Mucosa of rectum (tissue), 2 donors: ENCODE results near the gene MICALL1.
"Not testable (repeated sequence)": the region's sequence is repeated elsewhere in the genome, so short reads cannot be mapped to it uniquely, and the experiment has no call there.

ENCODE experiments used
- H3K27ac ChIP-seq, 2 donors: one replicate each; pipeline ENCODE4 v1.7.0; 2013; ENCODE audit warnings: inconsistent platforms in 2 of 2, low read depth in 2 of 2, low read length in 2 of 2
- H3K27me3 ChIP-seq, 2 donors: one replicate each; pipeline ENCODE4 v1.7.0; 2013; ENCODE audit warnings: low read length in 2 of 2; ENCODE audit not compliant: control insufficient read depth in 2 of 2, insufficient read depth in 2 of 2
- H3K36me3 ChIP-seq, 2 donors: one replicate each; pipeline ENCODE4 v1.7.0; 2013; ENCODE audit warnings: low read length in 2 of 2; ENCODE audit not compliant: control insufficient read depth in 2 of 2, insufficient read depth in 2 of 2
- H3K4me1 ChIP-seq, 2 donors: one replicate each; pipeline ENCODE4 v1.7.0; 2013; ENCODE audit warnings: low read length in 2 of 2, mild to moderate bottlenecking in 1 of 2; ENCODE audit not compliant: control insufficient read depth in 2 of 2, insufficient read depth in 2 of 2
- H3K4me3 ChIP-seq, 2 donors: one replicate each; pipeline ENCODE4 v1.7.0; 2013; ENCODE audit warnings: low read length in 2 of 2
- H3K9ac ChIP-seq, 2 donors: one replicate each; pipeline ENCODE4 v1.7.0; 2013; ENCODE audit warnings: low read length in 2 of 2, low read depth in 1 of 2, mild to moderate bottlenecking in 1 of 2
- H3K9me3 ChIP-seq, 2 donors: one replicate each; pipeline ENCODE4 v1.7.0; 2013; ENCODE audit warnings: low read length in 2 of 2; ENCODE audit not compliant: control insufficient read depth in 2 of 2
- donor health status: healthy.
- donor health status: Normal muscosa, but diverticular disease.

Gene MICALL1

GRCh38 chr22:37973271-37974170 lies 67.4 kb downstream of the MICALL1 start:
- H3K27ac ChIP-seq, result no peak overlapping the region
- no peaks in the 10 kb centered on the region for H3K9me3 ChIP-seq
- no peaks in the 10 kb centered on the region for H3K4me1 ChIP-seq
- peaks cover 0 to 5% of the 10 kb centered on the region in 2 donors for H3K36me3 ChIP-seq
- no peak overlapping the region for H3K4me3 ChIP-seq
- H3K27me3 ChIP-seq, result no peaks in the 10 kb centered on the region
- no peak overlapping the region for H3K9ac ChIP-seq

GRCh38 chr22:37975153-37975552 lies 69.1 kb downstream of the MICALL1 start:
- H3K4me3 ChIP-seq, result no peak overlapping the region
- no peaks in the 10 kb centered on the region for H3K9me3 ChIP-seq
- no peaks in the 10 kb centered on the region for H3K4me1 ChIP-seq
- H3K27me3 ChIP-seq, result no peaks in the 10 kb centered on the region
- H3K27ac ChIP-seq, result no peak overlapping the region
- H3K36me3 ChIP-seq, result no peaks in the 10 kb centered on the region
- no peak overlapping the region for H3K9ac ChIP-seq

GRCh38 chr22:37976022-37976421 lies 69.9 kb downstream of the MICALL1 start:
- not testable (repeated sequence) for H3K27ac ChIP-seq, H3K4me3 ChIP-seq, H3K9me3 ChIP-seq, H3K9ac ChIP-seq, H3K4me1 ChIP-seq, H3K36me3 ChIP-seq, H3K27me3 ChIP-seq

GRCh38 chr22:37976547-37976946 lies 70.5 kb downstream of the MICALL1 start:
- no peak overlapping the region for H3K27ac ChIP-seq
- H3K27me3 ChIP-seq, result no peaks in the 10 kb centered on the region
- no peaks in the 10 kb centered on the region for H3K36me3 ChIP-seq
- H3K9me3 ChIP-seq, result no peaks in the 10 kb centered on the region
- H3K9ac ChIP-seq, result no peak overlapping the region
- H3K4me3 ChIP-seq, result no peak overlapping the region
- H3K4me1 ChIP-seq, result peaks cover 3 to 10% of the 10 kb centered on the region in 2 donors

GRCh38 chr22:37979782-37980181 lies 73.7 kb downstream of the MICALL1 start:
- no peaks in the 10 kb centered on the region for H3K27me3 ChIP-seq
- H3K36me3 ChIP-seq, result no peaks in the 10 kb centered on the region
- no peak overlapping the region for H3K4me3 ChIP-seq
- H3K27ac ChIP-seq, result no peak overlapping the region
- H3K9me3 ChIP-seq, result no peaks in the 10 kb centered on the region
- H3K4me1 ChIP-seq, result peaks cover 8 to 12% of the 10 kb centered on the region in 2 donors
- no peak overlapping the region for H3K9ac ChIP-seq

GRCh38 chr22:37981282-37982011 lies 75.3 kb downstream of the MICALL1 start:
- Histone ChIP-seq H3K27ac (peak overlapping the region; percentile 54 to 56), H3K27me3 (no peaks in the 10 kb centered on the region), H3K4me3 (peak overlapping the region in 1 of 2 donors; percentile 48), H3K4me1 (peaks cover 8 to 12% of the 10 kb centered on the region in 2 donors), H3K9me3 (no peaks in the 10 kb centered on the region), H3K9ac (no peak overlapping the region), H3K36me3 (no peaks in the 10 kb centered on the region)

- Histone ChIP-seq H3K27me3 (no peaks in the 10 kb centered on the region), H3K4me1 (peaks cover 8 to 12% of the 10 kb centered on the region in 2 donors), H3K27ac (peak overlapping the region in 1 of 2 donors; percentile 6), H3K9me3 (no peaks in the 10 kb centered on the region), H3K36me3 (no peaks in the 10 kb centered on the region), H3K9ac (no peak overlapping the region), H3K4me3 (peak overlapping the region in 1 of 2 donors; percentile 20)
Measured at GRCh38 chr22:37982151-37982785, 76.2 kb downstream of the MICALL1 start.

- Histone ChIP-seq H3K9ac (no peak overlapping the region), H3K4me1 (peaks cover 8 to 12% of the 10 kb centered on the region in 2 donors), H3K27ac (no peak overlapping the region), H3K27me3 (no peaks in the 10 kb centered on the region), H3K36me3 (no peaks in the 10 kb centered on the region), H3K9me3 (no peaks in the 10 kb centered on the region), H3K4me3 (no peak overlapping the region)
Measured at GRCh38 chr22:37982938-37983859, 77.1 kb downstream of the MICALL1 start.

GRCh38 chr22:37983860-37984791 lies 78.0 kb downstream of the MICALL1 start, which contains the start of gene SOX10:
TSS of gene SOX10 (minus strand) at chr22:37984555. CDS start at chr22:37983784, 771 bp downstream.
- H3K27ac ChIP-seq, result no peak within 1 kb of the TSS
- no peaks in the 10 kb centered on the region for H3K9me3 ChIP-seq
- H3K9ac ChIP-seq, result no peak within 1 kb of the TSS
- no peak within 1 kb of the TSS for H3K4me3 ChIP-seq
- H3K27me3 ChIP-seq, result no peaks in the 10 kb centered on the region
- no peaks in the 10 kb centered on the region for H3K36me3 ChIP-seq
- H3K4me1 ChIP-seq, result peaks cover 8 to 12% of the 10 kb centered on the region in 2 donors
